Natural killer cell treated with Interleukin-12 subunit alpha and Interleukin-12 subunit beta and Interleukin-15 and Interleukin-18, amount 100 ng/mL, for 72 hours (primary cell): Measurements from ENCODE around the gene PELI1. TPM values are rescaled to one million over a fixed set of nuclear protein-coding genes. Genes with fewer than 3 reads are reported as not detected.
"Not testable (repeated sequence)": the region's sequence is repeated elsewhere in the genome, so short reads cannot be mapped to it uniquely, and the experiment has no call there.

Experiments used
- ATAC-seq, 2 donors: fragments of 150-1000 bp; cut with Tn5 transposase in 1 of 2; sonication (Bioruptor Pico), chemical (Tn5 transposase) in 1 of 2; 2 replicates each; pipeline ENCODE4 v1.10.0; 2021
- DNase-seq: peaks from one replicate; pipeline ENCODE4 v3.0.0; 2022; ENCODE audit warnings: low spot score
- H3K27ac Mint-ChIP-seq, 2 donors: 1 replicate in 1 of 2; 2 replicates in 1 of 2; pipeline ENCODE4 v1.8.0; 2022; ENCODE audit warnings: mixed read lengths in 2 of 2, mild to moderate bottlenecking in 1 of 2, moderate library complexity in 1 of 2
- H3K27me3 Mint-ChIP-seq, 2 donors: 1 replicate in 1 of 2; 2 replicates in 1 of 2; pipeline ENCODE4 v1.8.0; 2022; ENCODE audit warnings: mixed read lengths in 2 of 2
- H3K36me3 Mint-ChIP-seq: one replicate; pipeline ENCODE4 v1.8.0; 2022; ENCODE audit warnings: mixed read lengths
- H3K4me1 Mint-ChIP-seq, 2 donors: 1 replicate in 1 of 2; 2 replicates in 1 of 2; pipeline ENCODE4 v1.8.0; 2022; ENCODE audit warnings: low read depth in 2 of 2, mixed read lengths in 2 of 2, mild to moderate bottlenecking in 1 of 2
- H3K4me3 Mint-ChIP-seq: one replicate; pipeline ENCODE4 v1.8.0; 2022; ENCODE audit warnings: mixed read lengths
- H3K9me3 Mint-ChIP-seq: 2 replicates; pipeline ENCODE4 v1.8.0; 2022; ENCODE audit warnings: mixed read lengths
- total RNA-seq, 2 donors: library from RNA; stranded (reverse); gene quantifications; one replicate each; pipeline ENCODE4 v1.2.3, GENCODE V29; 2022

PELI1 gene
- total RNA-seq, 2 donors from 2014 or later, result 51.1 to 64.1 TPM

DNA sequence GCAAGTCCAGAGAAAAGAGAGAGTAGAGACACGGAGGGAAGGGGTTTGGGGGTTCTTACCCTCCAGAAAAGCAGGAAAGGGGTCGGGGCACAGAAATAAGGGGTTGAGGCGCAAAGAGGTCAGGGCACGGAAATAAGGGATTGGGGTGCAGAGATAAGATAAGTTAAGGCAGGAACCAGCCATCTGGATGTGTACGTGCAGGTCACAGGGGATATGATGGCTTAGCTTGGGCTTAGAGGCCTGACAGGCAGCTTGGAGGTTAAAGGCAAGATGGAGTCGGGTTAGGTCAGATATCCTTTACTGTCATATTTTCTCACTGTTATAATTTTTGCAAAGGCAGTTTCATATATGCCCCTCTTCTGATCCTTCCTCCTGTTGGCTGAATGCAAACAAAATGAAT, 64.5 kb downstream of the PELI1 start:
- H3K27ac Mint-ChIP-seq, H3K36me3 Mint-ChIP-seq, H3K4me1 Mint-ChIP-seq, ATAC-seq, DNase-seq, H3K9me3 Mint-ChIP-seq, H3K4me3 Mint-ChIP-seq: not testable (repeated sequence)
- peaks cover 25 to 30% of the 10 kb centered on the region in 2 donors for H3K27me3 Mint-ChIP-seq

DNA sequence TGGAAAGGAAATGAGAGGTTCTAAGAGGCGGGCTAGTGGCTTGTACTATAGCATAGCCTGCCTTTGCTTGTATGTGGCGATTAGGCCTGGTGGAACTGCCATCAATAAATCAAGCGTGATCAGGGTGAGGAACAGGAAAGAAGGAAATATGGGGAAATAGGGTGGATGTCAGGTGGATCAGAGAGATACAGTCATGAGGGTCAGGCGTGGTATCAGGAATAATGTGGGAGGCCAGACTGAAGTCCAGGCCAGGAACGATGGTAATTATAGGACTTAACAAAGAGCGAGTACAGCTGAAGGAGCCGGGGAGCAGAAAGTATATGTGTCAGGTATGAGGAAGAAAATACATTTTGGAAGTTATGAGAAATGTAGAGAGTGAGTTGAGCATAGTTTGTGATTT, 67.4 kb downstream of the PELI1 start:
- not testable (repeated sequence) for ATAC-seq

DNA sequence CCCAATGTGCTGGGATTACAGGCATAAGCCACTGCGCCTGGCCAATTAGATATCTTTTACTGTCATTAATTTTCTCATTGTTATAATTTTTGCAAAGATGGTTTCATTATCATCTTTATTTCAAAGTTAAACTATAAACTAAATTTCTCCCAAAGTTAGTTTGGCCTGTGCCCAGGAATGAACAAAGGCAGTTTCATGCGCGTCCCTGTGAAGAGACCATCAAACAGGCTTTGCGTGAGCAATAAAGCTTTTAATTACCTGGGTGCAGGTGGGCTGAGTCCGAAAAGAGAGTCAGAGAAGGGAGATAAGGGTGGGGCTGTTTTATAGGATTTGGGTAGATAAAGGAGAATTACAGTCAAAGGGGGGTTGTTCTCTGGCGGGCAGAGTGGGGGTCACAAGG, 69.6 kb downstream of the PELI1 start:
- not testable (repeated sequence) for H3K9me3 Mint-ChIP-seq, DNase-seq, H3K27ac Mint-ChIP-seq, H3K4me3 Mint-ChIP-seq, H3K36me3 Mint-ChIP-seq, H3K4me1 Mint-ChIP-seq, ATAC-seq, H3K27me3 Mint-ChIP-seq

More for the DNA sequence above, 67.4 kb downstream of the PELI1 start:
- DNase-seq, H3K4me1 Mint-ChIP-seq, H3K9me3 Mint-ChIP-seq, H3K36me3 Mint-ChIP-seq, H3K4me3 Mint-ChIP-seq, H3K27ac Mint-ChIP-seq: not testable (repeated sequence)
- H3K27me3 Mint-ChIP-seq, result peaks cover 18 to 19% of the 10 kb centered on the region in 2 donors

DNA sequence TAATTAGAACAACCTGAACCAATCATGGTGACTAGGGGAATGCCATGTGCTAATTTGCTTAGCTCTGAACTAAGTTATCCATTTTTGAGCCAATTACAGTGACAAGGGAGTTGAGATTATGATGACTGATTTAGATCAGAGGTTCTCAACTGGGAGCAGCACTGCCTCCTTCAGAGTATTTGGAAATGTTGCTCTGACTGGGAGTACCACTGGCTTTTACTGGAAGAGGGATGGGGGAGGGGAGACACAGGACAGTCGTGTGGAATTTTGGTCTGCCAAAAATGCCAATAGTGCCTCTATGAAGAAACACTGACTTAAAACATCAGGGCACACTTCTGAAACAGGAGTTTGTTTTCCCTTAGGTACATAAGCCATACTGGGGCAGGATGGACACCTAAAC, 76.9 kb downstream of the PELI1 start:
- H3K36me3 Mint-ChIP-seq, result no peaks in the 10 kb centered on the region
- no peaks in the 10 kb centered on the region for H3K9me3 Mint-ChIP-seq
- no peak overlapping the region for H3K27ac Mint-ChIP-seq
- H3K4me1 Mint-ChIP-seq, result peaks cover 14% of the 10 kb centered on the region in 2 donors
- ATAC-seq (no peak), DNase-seq (no peak)
- H3K27me3 Mint-ChIP-seq, result peaks cover 0 to 3% of the 10 kb centered on the region in 2 donors
- no peak overlapping the region for H3K4me3 Mint-ChIP-seq

DNA sequence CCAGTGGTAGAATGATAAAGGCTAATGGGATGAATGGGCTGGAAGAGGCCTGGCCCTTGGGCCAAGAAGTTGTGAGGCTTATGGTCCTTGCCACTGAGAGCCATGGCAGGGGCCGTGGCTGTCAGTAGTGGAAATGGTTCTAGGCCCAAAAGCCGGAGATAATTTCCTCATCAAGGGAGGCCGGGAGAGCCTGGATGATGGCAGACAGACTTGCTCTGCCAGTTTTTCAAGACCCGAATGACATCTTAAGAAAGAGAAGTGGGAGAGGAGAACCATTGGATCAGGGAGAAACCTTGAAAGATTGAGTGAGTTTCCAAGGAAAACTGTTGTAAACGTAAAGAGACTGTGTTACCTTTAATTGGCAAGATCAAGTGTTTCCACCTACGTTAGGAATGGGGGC, 78.7 kb downstream of the PELI1 start:
- Mint-ChIP-seq H3K27me3 (peaks cover 0 to 3% of the 10 kb centered on the region in 2 donors), H3K36me3 (no peaks in the 10 kb centered on the region), H3K27ac (peak overlapping the region in 1 of 2 donors; percentile 65), H3K4me3 (no peak overlapping the region), H3K9me3 (no peaks in the 10 kb centered on the region), H3K4me1 (peaks cover 14% of the 10 kb centered on the region in 2 donors)
- ATAC-seq, result no peak
- DNase-seq, result no peak

DNA sequence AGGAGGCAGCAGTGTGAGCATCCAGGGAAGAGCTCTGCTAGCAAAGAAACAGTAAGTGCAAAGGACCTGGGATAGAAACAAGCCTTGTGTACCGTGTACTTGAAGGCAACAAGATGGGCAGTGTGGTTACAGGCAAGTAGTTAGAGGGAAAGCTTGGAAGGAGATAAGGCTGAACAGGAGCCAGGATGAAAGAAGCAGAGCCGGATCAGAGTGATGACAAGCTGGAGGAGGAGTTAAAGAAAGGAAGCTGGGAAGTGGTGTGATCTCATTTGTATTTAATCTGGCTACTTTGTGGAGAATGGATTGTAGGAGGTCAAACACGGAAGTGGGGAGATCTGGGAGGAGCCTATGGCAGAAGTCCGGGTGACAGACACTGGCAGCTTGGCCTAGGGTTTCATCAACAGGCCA, 80.3 kb downstream of the PELI1 start:
- DNase-seq (no peak), ATAC-seq (no peak)
- Mint-ChIP-seq H3K4me1 (peaks cover 14% of the 10 kb centered on the region in 2 donors), H3K9me3 (no peaks in the 10 kb centered on the region), H3K27ac (no peak overlapping the region), H3K36me3 (no peaks in the 10 kb centered on the region), H3K4me3 (no peak overlapping the region), H3K27me3 (peaks cover 0 to 3% of the 10 kb centered on the region in 2 donors)

DNA sequence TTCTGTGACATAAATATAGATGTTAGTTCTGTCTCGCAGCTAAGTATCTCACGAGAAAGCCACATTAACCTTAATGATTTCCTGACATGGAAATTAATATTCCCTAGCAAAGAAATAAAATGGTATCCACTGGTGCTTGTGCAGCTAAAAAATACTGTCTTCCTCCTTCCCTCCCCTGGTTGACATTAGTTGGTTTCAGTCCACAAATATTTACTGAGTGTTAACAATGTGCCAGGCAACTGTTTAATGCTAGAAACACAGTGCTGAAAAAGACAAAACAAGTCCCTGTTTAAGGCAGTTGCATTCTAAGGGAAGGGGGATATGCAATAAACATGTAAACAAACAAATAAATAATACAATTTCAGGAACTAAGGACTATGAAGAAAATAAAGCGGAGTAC, 80.8 kb downstream of the PELI1 start:
- Mint-ChIP-seq H3K36me3 (no peaks in the 10 kb centered on the region), H3K9me3 (no peaks in the 10 kb centered on the region), H3K27ac (no peak overlapping the region), H3K4me1 (peaks cover 14% of the 10 kb centered on the region in 2 donors), H3K27me3 (peaks cover 0 to 3% of the 10 kb centered on the region in 2 donors), H3K4me3 (no peak overlapping the region)
- no peak for ATAC-seq
- no peak for DNase-seq

DNA sequence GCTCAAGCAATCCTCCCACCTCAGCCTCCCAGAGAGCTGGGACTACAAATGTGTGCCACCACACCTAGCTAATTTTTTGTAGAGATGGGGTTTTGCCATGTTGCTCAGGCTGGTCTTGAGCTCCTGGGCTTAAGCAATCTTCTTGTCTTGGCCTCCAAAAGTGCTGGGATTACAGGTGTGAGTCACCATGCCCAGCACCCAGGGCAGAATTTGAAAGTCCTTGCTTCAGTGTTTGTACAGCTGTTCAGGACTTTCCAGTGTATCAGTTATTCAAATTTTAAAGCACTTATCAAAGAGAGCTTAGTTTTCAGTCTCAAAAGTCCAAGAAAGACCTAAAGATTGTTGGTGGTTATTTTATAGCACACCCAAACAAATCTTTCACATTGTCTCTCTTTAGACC, 81.4 kb downstream of the PELI1 start:
- H3K9me3 Mint-ChIP-seq, result no peaks in the 10 kb centered on the region
- DNase-seq, result no peak
- H3K4me3 Mint-ChIP-seq, result no peak overlapping the region
- H3K27ac Mint-ChIP-seq, result no peak overlapping the region
- H3K4me1 Mint-ChIP-seq, result peaks cover 14% of the 10 kb centered on the region in 2 donors
- no peak for ATAC-seq
- H3K27me3 Mint-ChIP-seq, result peaks cover 0 to 8% of the 10 kb centered on the region in 2 donors
- H3K36me3 Mint-ChIP-seq, result no peaks in the 10 kb centered on the region

DNA sequence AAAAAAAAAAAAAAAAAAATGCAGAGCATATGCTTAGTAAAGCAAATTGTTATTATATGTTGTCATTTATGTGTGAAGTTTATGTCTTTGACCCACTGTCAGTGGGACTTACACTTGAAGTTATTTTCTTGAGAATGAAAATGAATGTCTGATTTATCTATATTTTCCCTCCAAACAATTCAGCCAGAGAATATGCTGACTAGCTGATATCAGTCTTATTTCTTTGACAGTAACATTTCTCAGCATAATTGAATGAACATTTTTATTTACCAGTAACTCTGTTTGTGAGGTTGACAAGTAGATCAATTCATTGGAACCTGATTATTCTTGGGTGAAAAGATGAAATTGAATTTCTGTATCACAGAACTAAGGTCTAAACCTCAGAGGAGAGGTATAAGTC, 85.0 kb downstream of the PELI1 start:
- no peak overlapping the region for H3K27ac Mint-ChIP-seq
- no peaks in the 10 kb centered on the region for H3K36me3 Mint-ChIP-seq
- ATAC-seq (no peak), DNase-seq (no peak)
- peaks cover 9 to 11% of the 10 kb centered on the region in 2 donors for H3K27me3 Mint-ChIP-seq
- H3K9me3 Mint-ChIP-seq, result no peaks in the 10 kb centered on the region
- peaks cover 4 to 7% of the 10 kb centered on the region in 2 donors for H3K4me1 Mint-ChIP-seq
- H3K4me3 Mint-ChIP-seq, result no peak overlapping the region

DNA sequence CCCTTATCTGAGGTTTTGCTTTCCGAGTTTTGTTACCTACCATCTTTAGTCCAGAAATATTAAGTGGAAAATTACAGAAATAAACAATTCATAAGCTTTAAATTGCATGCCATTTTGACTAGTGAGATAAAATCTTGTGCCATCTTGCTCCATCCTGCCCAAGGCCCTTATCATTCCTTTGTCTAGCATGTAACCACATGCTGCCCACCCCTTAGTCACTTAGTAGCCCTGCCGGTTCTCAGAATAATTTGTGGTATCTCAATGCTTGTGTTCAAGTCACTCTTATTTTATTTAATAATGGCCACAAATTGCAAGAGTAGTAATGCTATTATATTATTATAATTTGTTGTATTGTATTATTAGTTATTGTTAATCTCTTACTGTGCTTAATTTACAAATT, 88.2 kb downstream of the PELI1 start:
- ATAC-seq, result no peak
- Mint-ChIP-seq H3K36me3 (no peaks in the 10 kb centered on the region), H3K4me1 (no peaks in the 10 kb centered on the region), H3K4me3 (no peak overlapping the region), H3K27ac (no peak overlapping the region), H3K9me3 (no peaks in the 10 kb centered on the region), H3K27me3 (peaks cover 8 to 9% of the 10 kb centered on the region in 2 donors)
- no peak for DNase-seq

DNA sequence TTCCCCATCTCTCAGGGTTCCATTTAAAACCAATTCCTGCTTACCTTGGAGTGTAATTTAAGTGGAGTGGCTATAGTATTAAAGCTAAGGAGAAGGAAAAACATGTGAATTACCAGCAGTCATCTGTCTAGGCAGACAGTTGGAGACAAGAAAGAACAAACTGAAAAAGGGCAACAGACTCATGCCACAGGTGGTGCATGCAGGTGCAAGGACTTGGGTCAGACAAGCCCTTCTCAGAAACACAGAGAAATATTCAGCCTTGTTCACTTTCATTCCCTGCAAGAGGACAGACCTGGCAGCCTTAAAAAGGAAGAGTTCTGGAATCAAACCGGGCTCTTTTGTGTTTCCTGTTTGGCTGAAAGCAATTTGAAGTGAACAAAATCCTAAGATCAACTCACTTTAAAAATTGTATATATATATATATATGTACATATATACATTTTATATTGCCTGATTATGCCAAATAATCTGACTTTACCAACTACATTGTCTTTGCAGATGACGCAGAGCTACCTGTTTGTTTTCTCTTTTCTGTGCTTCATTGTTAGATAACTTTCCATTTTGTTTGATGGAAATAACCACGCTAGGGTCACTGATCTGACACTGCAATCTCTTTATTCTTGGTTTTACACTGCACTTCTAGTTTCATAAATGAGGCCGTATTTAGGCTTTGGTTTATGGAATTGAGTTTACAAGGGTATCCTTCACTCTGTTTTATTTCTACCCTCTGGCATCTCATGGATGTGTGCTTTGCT, 89.9 kb downstream of the PELI1 start:
- Mint-ChIP-seq H3K36me3 (no peaks in the 10 kb centered on the region), H3K27me3 (peaks cover 8 to 9% of the 10 kb centered on the region in 2 donors), H3K9me3 (no peaks in the 10 kb centered on the region), H3K4me3 (no peak overlapping the region), H3K27ac (no peak overlapping the region), H3K4me1 (peaks cover 6 to 7% of the 10 kb centered on the region in 2 donors)
- DNase-seq (no peak), ATAC-seq (no peak)

DNA sequence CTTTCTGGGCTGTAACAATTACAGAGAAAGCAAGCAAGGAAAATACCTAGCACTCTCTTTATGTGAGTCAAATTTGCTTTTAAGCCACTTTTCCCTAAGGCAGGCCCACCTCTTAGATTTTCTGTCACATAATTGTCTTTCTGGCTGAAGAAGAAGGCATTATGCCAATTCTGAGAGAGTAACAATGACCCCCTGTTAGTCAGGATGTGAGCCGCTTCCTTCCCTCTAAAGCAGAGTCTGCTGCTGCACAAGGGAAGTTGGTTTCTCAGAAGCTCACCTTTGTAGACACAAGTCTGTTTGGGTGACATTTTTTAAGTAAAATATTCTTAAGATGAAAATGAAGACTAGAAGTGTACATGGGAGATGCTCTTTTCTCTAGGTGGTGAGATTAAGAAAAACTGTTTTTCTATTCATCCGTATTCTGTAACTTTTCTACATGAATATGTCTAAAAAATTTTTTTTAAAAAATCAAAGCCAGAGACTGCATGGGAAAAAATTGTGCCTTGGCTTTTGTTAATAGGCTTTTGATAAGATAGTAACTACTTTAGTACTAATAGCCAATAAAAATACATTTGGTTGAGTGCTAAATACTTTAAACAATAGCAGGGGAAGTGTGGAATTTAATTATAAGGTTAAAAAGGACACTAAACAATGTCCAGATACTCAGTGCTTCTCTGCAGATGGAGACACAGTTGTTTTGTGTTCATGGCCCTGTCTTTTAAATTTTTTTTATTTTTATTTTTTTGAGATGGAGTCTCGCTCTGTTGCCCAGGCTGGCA, 91.6 kb downstream of the PELI1 start:
- Mint-ChIP-seq H3K9me3 (no peaks in the 10 kb centered on the region), H3K4me3 (no peak overlapping the region), H3K4me1 (peaks cover 6 to 7% of the 10 kb centered on the region in 2 donors), H3K36me3 (no peaks in the 10 kb centered on the region), H3K27ac (peak overlapping the region in 1 of 2 donors; percentile 47), H3K27me3 (peaks cover 3 to 9% of the 10 kb centered on the region in 2 donors)
- DNase-seq (no peak), ATAC-seq (no peak)

DNA sequence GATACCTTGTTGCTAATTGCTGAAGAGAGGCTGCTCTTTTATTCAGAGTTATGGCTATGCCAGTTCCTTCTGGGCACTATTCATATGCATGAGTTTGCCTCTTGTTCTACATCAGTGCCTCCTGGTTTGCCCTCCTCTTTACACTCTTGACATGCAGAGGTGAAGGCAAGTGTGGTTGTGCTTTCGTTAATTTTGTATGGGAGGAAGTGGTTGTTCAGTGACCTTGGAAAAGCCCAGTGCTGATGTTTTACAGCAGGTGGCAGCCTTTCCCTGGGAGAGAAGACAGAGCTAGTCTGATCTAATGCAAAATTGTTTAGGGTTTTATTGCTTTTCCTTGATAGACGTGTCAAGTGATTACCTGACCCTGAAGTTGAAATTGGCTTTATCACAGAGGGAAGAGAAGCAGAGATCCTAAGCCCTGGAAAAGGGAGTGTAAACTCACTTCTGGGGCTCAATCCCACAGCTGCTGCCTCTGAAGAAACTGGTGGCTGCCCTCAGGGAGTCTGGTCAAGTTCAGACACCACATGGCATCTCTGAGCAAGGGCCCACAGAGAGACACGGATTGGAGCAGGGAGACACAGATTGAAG, 94.5 kb downstream of the PELI1 start:
- H3K9me3 Mint-ChIP-seq, result no peaks in the 10 kb centered on the region
- DNase-seq, result peak; percentile 65
- peak; percentile 81 to 84 for ATAC-seq
- H3K27ac Mint-ChIP-seq, result peak overlapping the region in 1 of 2 donors; percentile 34
- no peaks in the 10 kb centered on the region for H3K36me3 Mint-ChIP-seq
- peaks cover 0 to 1% of the 10 kb centered on the region in 2 donors for H3K27me3 Mint-ChIP-seq
- H3K4me3 Mint-ChIP-seq, result no peak overlapping the region
- peaks cover 6 to 7% of the 10 kb centered on the region in 2 donors for H3K4me1 Mint-ChIP-seq

DNA sequence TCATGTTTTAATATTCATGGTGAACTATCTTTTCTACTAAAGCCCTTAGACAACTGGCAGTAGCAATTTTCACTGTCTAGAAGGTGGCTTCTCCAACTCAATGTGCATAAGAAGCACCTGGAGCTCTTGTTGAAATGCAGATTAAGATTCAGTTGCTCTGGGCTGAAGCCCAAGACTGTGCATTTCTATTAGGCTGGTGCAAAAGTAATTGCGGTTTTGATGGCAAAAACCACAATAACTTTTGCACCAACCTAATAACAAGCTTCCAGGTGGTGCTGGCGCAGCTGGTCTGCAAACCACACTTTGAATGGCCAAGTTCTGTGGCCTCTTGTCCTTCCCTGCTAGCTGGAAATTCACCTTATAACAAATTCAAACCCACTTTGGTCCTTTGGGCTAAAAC, 98.3 kb downstream of the PELI1 start:
- Mint-ChIP-seq H3K4me1 (peaks cover 6 to 7% of the 10 kb centered on the region in 2 donors), H3K4me3 (no peak overlapping the region), H3K27ac (no peak overlapping the region), H3K9me3 (no peaks in the 10 kb centered on the region), H3K36me3 (no peaks in the 10 kb centered on the region), H3K27me3 (no peaks in the 10 kb centered on the region)
- ATAC-seq (no peak), DNase-seq (no peak)
